Measurements from ENCODE around the gene TMEM231.

DNA sequence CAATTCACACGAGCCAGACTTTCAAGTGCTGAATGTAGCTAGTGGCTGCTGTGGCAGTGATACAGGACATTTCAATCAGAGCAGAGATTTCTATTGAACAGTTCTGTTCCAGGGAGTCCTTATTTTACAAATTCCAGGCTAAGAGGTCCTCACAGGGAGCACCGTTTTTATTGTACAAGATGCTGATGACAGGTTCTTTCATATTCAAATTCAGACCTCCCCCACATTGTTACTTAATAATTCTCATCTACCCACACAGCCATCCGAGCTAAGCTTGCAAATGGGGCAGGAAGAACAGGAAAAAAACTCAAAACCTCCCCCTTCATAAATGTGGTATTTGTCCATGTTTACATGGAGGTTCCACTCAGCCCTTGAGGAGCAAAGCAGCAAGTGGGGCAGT, 19.9 kb upstream of the TMEM231 start:
- TF ChIP-seq, protein P1, sequence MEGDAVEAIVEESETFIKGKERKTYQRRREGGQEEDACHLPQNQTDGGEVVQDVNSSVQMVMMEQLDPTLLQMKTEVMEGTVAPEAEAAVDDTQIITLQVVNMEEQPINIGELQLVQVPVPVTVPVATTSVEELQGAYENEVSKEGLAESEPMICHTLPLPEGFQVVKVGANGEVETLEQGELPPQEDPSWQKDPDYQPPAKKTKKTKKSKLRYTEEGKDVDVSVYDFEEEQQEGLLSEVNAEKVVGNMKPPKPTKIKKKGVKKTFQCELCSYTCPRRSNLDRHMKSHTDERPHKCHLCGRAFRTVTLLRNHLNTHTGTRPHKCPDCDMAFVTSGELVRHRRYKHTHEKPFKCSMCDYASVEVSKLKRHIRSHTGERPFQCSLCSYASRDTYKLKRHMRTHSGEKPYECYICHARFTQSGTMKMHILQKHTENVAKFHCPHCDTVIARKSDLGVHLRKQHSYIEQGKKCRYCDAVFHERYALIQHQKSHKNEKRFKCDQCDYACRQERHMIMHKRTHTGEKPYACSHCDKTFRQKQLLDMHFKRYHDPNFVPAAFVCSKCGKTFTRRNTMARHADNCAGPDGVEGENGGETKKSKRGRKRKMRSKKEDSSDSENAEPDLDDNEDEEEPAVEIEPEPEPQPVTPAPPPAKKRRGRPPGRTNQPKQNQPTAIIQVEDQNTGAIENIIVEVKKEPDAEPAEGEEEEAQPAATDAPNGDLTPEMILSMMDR (IDR thresholded peaks at IDR 0.05) = no peak
- no peak for TF ChIP-seq POLR2A (IDR thresholded peaks at IDR 0.05)
